Chondrocyte (in vitro differentiated cells): ENCODE data around the gene RXRA. TPM values are rescaled to one million over a fixed set of nuclear protein-coding genes. Genes with fewer than 3 reads are reported as not detected.

Experiments
- DNase-seq: peaks from one replicate; pipeline ENCODE4 v3.0.0; 2021; ENCODE audit warnings: mixed read lengths, low spot score
- H3K27ac Mint-ChIP-seq: one replicate; pipeline ENCODE4 v1.8.0; 2021; ENCODE audit warnings: mild to moderate bottlenecking, moderate library complexity, mixed read lengths; ENCODE audit not compliant: unreplicated experiment
- H3K27me3 Mint-ChIP-seq: 2 replicates; pipeline ENCODE4 v1.8.0; 2021; ENCODE audit warnings: low read depth, mixed read lengths
- H3K36me3 Mint-ChIP-seq: 2 replicates; pipeline ENCODE4 v1.8.0; 2021; ENCODE audit warnings: low read depth, mixed read lengths
- H3K4me1 Mint-ChIP-seq: 2 replicates; pipeline ENCODE4 v1.8.0; 2021; ENCODE audit warnings: low read depth, mild to moderate bottlenecking, mixed read lengths
- H3K4me3 Mint-ChIP-seq: one replicate; pipeline ENCODE4 v1.8.0; 2021; ENCODE audit warnings: mild to moderate bottlenecking, moderate library complexity, mixed read lengths; ENCODE audit not compliant: unreplicated experiment
- H3K9me3 Mint-ChIP-seq: 2 replicates; pipeline ENCODE4 v1.8.0; 2021; ENCODE audit warnings: low read depth, mixed read lengths
- total RNA-seq: library from RNA; stranded (reverse); gene quantifications from 3 replicates; pipeline ENCODE4 v1.2.1, GENCODE V29; 2021
- TF ChIP-seq, protein P1 (sequence below): fragments of 200-600 bp; sonication (generic); IDR thresholded peaks from 2 replicates; pipeline ENCODE4 v1.5.0; 2021; ENCODE audit warnings: antibody characterized with exemption, mild to moderate bottlenecking, moderate library complexity

RXRA gene
- total RNA-seq, 1 donor from 2014 or later: 27.3 TPM

GRCh38 chr9:134361843-134362414, 35.7 kb downstream of the RXRA start:
- no peak overlapping the region for H3K4me3 Mint-ChIP-seq
- H3K27me3 Mint-ChIP-seq: no peaks in the 10 kb centered on the region
- no peaks in the 10 kb centered on the region for H3K36me3 Mint-ChIP-seq
- peaks cover 22% of the 10 kb centered on the region for H3K4me1 Mint-ChIP-seq
- DNase-seq: no peak
- H3K9me3 Mint-ChIP-seq: no peaks in the 10 kb centered on the region
- TF ChIP-seq, protein P1, sequence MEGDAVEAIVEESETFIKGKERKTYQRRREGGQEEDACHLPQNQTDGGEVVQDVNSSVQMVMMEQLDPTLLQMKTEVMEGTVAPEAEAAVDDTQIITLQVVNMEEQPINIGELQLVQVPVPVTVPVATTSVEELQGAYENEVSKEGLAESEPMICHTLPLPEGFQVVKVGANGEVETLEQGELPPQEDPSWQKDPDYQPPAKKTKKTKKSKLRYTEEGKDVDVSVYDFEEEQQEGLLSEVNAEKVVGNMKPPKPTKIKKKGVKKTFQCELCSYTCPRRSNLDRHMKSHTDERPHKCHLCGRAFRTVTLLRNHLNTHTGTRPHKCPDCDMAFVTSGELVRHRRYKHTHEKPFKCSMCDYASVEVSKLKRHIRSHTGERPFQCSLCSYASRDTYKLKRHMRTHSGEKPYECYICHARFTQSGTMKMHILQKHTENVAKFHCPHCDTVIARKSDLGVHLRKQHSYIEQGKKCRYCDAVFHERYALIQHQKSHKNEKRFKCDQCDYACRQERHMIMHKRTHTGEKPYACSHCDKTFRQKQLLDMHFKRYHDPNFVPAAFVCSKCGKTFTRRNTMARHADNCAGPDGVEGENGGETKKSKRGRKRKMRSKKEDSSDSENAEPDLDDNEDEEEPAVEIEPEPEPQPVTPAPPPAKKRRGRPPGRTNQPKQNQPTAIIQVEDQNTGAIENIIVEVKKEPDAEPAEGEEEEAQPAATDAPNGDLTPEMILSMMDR: no peak
- no peak overlapping the region for H3K27ac Mint-ChIP-seq

DNA sequence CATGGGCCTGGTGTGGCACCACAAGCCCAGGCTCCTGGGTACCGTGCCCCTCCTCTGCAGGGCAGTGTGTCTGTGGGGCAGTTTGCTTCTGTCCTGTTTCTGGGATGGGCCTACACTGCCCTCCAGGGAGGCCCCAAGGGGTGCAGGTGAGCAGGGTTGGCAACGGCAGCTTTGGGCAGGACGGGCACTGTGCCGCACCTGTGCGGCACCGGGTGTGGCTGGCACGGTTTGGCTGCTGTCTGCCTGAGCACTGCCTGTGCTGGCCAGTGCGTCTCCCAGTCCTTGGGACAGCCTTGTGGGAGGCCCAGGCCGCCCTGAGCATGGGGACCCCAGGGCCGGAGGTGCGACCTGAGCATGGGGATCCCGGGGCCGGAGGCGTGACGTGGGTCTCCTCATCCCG, 37.2 kb downstream of the RXRA start:
- no peak overlapping the region for H3K4me3 Mint-ChIP-seq
- TF ChIP-seq, protein P1: no peak
- H3K27ac Mint-ChIP-seq: no peak overlapping the region
- H3K27me3 Mint-ChIP-seq: no peaks in the 10 kb centered on the region
- H3K4me1 Mint-ChIP-seq: peaks cover 28% of the 10 kb centered on the region
- no peak for DNase-seq
- H3K9me3 Mint-ChIP-seq: no peaks in the 10 kb centered on the region
- no peaks in the 10 kb centered on the region for H3K36me3 Mint-ChIP-seq

GRCh38 chr9:134364391-134365114, 38.3 kb downstream of the RXRA start:
- H3K9me3 Mint-ChIP-seq: no peaks in the 10 kb centered on the region
- peaks cover 25% of the 10 kb centered on the region for H3K4me1 Mint-ChIP-seq
- TF ChIP-seq, protein P1: peak; percentile 41
- DNase-seq: no peak
- H3K27me3 Mint-ChIP-seq: no peaks in the 10 kb centered on the region
- no peaks in the 10 kb centered on the region for H3K36me3 Mint-ChIP-seq
- no peak overlapping the region for H3K4me3 Mint-ChIP-seq
- peak overlapping the region; percentile 22 for H3K27ac Mint-ChIP-seq

DNA sequence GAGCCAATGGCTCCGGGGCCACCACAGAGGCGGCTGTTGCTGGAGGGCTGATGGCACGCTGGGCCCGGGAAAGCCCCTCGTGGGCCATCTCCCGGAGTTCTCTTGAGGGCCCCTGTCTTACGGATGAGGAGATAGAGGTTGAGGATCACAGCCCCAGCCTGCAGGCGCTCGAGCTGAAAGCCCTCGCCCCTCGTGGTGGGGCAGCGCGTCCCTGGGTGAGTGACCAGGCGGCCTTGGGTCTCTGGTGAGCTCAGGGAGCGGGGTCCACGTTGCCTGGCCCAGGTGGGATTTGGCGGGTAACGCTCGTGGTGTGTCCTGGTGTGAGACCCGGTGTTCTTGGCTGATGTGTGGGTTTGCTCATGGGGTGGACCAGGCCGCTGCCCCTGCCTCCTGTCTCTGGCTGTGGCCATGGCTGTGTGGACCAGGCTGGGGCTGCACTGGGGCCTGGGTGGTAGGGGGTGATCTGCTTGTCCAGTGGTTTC, 38.9 kb downstream of the RXRA start:
- no peaks in the 10 kb centered on the region for H3K9me3 Mint-ChIP-seq
- H3K36me3 Mint-ChIP-seq: no peaks in the 10 kb centered on the region
- H3K27ac Mint-ChIP-seq: peak overlapping the region; percentile 77
- peaks cover 25% of the 10 kb centered on the region for H3K4me1 Mint-ChIP-seq
- H3K4me3 Mint-ChIP-seq: no peak overlapping the region
- no peaks in the 10 kb centered on the region for H3K27me3 Mint-ChIP-seq
- DNase-seq: no peak
- TF ChIP-seq, protein P1: no peak

DNA sequence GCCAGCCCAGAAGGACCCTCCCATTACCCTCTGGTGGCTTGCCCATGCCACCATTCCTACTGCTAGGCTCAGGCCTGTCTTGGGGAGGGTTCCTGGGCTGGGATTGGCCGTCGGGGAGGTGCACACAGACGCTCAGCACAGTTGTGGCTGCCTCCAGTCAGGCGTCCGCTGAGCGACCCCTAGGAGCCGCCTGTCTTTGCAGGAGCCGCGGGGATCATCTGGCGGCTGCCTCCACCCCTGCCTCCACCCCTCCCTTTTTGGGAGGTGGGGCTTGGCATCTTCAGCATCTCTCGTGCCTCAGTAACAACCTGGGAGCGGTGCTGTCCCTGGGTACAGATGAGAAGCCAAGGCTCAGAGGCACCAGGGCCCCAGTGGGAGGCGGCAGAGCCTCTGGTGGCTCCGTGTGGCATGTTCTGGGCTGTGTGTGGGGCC, 39.6 kb downstream of the RXRA start:
- Mint-ChIP-seq H3K9me3 (no peaks in the 10 kb centered on the region), H3K27me3 (no peaks in the 10 kb centered on the region), H3K36me3 (no peaks in the 10 kb centered on the region), H3K4me3 (no peak overlapping the region), H3K4me1 (peaks cover 25% of the 10 kb centered on the region), H3K27ac (peak overlapping the region; percentile 89)
- DNase-seq: no peak
- TF ChIP-seq, protein P1: peak; percentile 41
